HG03280 (cell line): ENCODE data around the gene SCGB3A1.

Experiments used
- ATAC-seq: cut with Tn5 transposase; IDR thresholded peaks from one replicate; pipeline ENCODE4 v1.9.1; 2021; ENCODE audit warnings: mild to moderate bottlenecking, moderate library complexity; ENCODE audit not compliant: unreplicated experiment

SCGB3A1 gene

GRCh38 chr5:180591311-180591887 is at the start of gene SCGB3A1:
Gene SCGB3A1 (minus strand): TSS chr5:180591499. CDS start chr5:180591462, 37 bp downstream.
- ATAC-seq = no peak

- no peak for ATAC-seq
Observed at GRCh38 chr5:180640611-180640860, 49.2 kb upstream of the SCGB3A1 start.

GRCh38 chr5:180639741-180640610 is 48.7 kb upstream of the SCGB3A1 start:
- no peak for ATAC-seq

DNA sequence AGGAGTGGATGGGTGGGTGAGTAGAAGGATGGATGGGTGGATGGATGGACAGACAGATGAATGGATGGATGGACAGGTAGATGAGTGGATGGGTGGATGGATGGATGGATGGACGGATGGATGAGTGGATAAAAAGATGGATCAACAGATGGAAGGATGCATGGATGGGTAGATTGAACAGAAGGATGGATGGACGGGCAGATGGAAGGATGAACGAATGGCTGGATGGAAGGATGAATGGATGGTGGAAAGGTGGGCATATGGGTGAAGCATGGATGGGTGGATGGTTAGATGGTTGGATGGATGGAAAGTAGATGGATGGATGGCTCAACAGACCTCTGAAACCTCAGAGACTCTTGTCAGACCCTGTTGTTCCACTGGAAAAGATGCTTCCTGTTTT is 48.0 kb upstream of the SCGB3A1 start:
- no peak for ATAC-seq

DNA sequence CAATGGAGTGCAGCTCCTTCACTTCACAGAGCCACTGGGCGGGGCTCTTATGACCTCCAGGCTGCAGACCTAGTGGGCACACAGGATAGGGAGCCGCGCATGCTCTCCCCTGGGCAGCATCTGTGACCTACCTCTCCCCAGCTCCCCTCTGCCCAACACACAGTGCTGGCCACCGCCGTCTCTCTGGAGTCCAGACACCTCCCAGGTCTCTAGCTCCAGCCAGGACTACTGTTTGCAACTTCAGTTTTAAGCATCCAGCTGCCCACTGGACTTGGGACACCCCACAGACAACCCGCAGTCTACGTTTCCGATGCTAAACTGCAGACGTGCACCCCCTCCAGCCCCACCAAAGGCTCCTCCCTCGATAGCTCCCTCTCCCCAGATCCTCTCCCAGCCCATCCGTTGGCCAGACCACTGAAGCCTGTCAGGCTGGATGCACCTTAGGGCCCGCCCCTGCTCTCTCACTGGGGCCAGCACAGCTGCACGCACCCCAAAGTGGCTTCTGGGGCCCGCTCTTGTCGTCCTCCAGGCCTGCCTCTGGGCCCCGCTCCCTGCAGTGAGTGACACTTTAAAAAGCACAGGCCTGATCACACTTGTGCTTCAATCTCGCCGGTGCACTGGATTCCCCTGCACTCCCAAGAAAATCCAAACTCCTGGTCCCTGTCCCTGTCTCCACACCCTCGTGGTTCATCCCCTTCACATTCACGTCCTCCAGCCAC is 46.8 kb upstream of the SCGB3A1 start:
- ATAC-seq = no peak

DNA sequence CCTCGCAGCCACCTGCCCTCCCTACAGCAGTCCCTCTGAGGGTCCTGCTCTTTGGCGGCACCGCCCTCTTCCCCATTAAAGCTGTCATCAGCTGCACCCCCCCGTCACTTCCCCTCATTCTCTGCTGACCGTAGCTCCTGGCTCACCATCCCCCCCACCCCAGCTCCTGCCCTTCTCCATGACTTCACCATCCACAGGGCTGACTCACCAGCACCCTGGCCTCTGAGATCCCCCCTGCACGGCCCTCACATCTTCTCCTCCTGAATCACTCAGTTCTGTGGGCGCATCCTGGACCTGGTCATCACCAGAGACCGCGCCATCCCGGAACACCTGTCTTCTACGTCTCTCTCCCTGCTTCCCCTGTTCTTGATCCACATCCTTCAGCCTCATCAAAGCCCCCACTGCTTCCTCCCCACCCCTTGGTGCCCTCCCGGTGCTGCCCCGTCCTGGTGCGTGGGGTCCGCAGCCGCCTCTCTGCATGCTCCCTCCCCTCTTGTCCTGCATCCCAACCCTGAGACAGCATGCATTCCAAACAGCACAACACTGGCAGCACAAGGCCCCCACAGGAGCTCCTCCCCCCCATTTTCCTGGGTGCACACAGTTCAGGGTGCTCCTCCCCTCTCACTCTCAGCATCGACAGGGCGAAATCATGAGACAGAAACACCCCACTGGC is 45.2 kb upstream of the SCGB3A1 start:
- no peak for ATAC-seq

DNA sequence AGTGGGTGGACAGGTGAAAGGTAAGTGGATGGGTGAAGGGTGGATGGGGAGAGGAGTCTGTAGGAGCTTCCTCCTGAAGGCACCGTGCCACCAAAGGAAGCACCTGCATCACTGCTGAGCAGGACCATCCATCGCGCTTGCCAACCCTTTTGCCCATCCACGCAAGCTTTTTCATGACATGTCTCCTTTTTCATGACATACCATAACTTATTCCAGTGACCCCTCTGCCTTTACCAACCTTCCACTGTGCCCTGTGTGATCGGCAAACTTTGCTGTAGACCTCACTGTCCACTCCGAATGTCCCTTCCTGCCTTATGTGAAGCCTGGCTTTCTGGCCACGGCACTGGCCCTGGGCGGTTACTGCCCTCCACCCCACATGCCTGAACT is 44.7 kb upstream of the SCGB3A1 start:
- ATAC-seq = no peak

DNA sequence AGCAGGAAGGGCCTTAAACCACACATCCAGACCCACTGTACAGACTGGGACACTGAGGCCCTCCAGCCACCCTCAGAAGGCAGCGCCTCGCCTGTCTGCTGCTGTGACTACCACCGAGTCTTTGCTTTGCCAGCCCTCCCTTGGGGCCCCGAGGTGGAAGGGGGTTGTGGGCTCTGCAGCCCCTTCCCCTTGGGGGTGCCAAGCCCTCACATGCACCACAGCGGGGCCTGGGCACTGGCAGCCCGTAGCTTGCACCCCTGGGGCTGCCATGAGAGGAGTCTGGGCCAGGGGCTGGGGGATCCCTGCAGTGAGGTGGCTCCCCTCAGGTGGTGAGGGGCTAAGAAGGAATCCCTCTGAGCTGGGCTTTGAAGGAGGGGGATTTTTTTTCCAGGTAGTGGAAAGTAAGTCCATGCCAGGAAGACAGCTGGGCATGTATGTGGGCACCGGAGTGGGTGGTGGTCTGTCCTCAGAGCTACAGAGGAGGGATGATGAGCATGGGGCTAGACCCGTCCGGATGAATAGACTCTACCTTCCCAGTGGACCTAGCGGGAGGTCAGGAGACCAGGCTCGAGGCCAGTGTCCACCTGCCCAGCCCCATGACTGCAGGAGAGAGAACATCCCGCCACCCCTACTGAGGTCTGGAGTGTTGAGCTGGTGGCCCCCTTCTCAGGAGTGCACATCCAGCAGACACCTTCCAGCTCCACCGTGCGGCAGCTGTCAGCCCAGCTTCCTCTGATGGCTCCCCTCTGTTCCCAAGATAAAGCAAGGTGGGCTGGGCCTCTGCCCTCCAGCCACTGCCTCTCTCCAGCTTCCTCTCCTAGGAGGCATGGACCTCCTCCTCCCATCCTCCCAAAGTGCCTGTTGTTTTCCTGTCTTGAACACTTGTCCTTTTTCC is 42.2 kb upstream of the SCGB3A1 start:
- ATAC-seq = no peak

DNA sequence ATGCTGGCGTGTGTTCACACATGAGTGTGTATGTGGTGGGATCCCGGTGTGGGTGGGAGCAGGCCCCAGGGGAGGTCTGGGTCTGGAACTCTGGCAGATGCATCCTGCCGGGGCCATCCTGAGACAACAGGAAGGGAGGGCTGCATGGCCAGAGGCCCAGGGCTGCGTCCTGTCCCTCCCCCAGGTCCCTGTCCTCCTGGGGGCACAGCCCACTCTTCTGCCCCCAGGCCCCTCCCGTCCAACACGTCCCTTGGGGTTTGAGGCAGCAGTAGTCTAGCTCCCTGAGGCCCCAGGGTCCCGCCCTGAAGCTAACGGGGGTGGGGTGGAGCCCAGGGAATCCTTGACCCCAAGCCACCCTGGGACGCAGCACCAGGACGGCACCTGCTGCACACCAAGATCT is 41.5 kb upstream of the SCGB3A1 start:
- no peak for ATAC-seq

GRCh38 chr5:180631549-180632383 is 40.5 kb upstream of the SCGB3A1 start:
- no peak for ATAC-seq

DNA sequence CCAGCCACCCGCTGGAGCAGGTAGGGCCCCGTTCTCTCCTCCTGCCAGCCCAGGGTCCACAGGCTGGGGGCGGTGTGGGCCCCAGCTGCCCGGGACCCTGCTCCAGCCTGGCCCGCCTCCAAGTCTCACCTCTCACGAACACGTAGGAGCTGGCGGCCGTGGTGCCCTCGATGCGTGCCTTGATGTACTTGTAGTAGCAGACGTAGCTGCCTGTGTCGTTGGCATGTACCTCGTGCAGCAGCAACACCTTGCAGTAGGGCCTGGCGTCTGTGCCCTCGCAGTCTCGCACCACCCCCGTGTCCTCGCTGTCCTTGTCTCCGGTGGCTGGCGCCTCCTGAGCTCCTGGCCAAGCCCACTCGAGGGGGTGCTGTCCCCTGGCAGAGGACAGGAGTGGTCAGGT is 39.1 kb upstream of the SCGB3A1 start:
- no peak for ATAC-seq

DNA sequence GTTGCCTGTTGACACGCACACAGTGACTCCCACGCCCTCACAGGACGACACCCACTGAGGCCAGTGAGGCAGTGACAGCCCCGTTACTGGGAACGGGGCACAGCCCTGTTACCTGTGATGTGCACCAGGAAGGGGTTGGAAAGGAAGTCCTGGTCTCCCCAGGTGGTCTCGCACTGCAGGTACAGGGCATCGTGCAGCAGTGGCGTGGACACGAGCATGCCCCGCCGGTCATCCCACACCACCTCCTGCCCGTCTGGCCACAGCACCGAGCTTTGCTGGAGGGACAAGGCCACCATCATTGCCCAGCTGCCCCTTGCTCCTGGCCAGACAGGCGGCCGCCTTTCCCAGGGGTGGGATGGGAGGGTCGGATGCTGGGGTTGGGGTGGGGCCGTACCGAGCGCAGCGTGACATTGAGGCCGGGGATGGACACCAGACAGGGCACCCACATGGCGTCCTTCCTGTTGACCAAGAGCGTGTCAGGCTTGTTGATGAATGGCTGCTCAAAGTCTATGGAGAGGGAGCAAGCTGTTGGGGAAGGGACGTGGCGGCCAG is 38.6 kb upstream of the SCGB3A1 start:
- ATAC-seq = no peak

DNA sequence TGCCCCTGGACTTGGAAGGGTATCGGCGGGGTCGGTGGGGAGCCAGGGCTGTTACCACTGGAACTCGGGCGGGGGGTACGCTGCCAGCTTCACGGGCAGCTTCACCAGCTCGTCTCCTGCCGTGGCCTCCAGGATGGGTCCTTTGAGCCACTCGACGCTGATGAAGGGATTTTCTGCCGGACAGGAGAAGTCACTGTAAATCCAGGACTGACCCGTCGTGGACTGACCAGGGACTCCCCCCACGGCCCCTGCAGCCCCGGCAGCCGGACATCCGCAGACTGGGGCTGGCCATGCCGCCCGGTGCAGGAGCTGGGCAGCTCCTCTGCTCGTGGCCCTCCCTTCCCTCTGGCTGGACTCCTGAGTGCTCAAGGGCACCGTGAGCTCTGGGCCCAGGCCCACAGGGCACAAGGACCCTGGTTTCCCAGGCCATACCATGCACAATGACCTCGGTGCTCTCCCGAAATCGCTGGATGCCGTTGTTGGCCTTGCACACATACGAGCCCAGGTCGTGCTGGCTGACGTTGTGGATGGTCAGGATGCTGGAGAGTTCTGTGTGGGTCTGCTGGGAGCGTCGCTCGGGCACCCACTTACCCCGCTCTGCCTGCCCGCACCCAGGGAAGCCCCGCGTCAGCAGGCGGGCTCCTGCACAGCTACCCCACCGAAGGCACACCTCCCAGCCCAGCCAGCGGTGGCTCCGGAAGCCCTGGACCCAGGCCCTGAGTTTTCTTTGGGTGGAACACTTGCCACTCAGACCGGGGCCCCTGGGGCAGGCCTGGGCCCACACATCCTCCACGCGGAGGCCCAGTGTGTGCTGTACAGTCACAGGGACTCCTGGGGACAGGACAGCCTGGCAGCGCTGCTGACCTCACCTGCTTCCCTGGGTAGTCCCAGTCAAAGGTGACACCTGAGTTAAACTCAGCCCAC is 37.8 kb upstream of the SCGB3A1 start:
- ATAC-seq = no peak

DNA sequence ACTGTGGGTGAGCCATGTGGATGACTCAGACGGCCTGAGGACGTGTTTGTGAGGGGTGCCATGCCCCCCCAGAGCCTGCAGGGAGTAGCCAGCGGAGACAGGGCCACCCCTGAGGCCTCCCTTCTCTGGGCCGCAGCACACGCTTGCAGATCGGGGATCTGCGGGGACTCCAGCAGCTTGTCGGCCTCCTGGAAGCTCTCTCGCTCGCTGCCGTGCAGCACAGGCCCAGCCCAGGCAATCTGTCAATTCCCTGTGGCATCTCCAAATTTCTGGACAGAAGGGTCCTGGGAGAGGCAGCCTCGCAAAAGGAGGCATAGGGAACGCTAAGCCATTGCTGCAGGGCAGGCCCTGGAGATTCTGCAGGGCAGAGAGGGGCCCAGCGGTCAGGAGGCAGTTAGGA is 36.9 kb upstream of the SCGB3A1 start:
- no peak for ATAC-seq

GRCh38 chr5:180627386-180628120 is 36.3 kb upstream of the SCGB3A1 start:
- no peak for ATAC-seq

- ATAC-seq = no peak
Observed at GRCh38 chr5:180626661-180627385, 35.5 kb upstream of the SCGB3A1 start.
